DOHH2 (cell line): ENCODE data around the gene CSNK1A1.

Experiments
- H3F3A ChIP-seq: fragments of 200-600 bp; sonication (generic), shearing (Covaris generic); 2 replicates; pipeline ENCODE4 v1.6.0; 2016; ENCODE audit warnings: antibody characterized with exemption, mild to moderate bottlenecking; ENCODE audit not compliant: control insufficient read depth, insufficient read depth
- H3K27ac ChIP-seq: fragments of 200-600 bp; sonication (generic); 2 replicates; pipeline ENCODE4 v1.5.1; 2014; ENCODE audit warnings: low read depth, mild to moderate bottlenecking, low read length, moderate library complexity
- H3K27me3 ChIP-seq: fragments of 200-600 bp; sonication (generic); 2 replicates; pipeline ENCODE4 v1.6.1; 2014; ENCODE audit warnings: mild to moderate bottlenecking, low read length, mixed read lengths; ENCODE audit not compliant: control insufficient read depth
- H3K36me3 ChIP-seq: fragments of 200-600 bp; sonication (generic); 2 replicates; pipeline ENCODE4 v1.6.1; 2014; ENCODE audit warnings: mild to moderate bottlenecking, low read length, moderate library complexity, mixed read lengths; ENCODE audit not compliant: control insufficient read depth
- H3K4me1 ChIP-seq: fragments of 200-600 bp; sonication (generic); 2 replicates; pipeline ENCODE4 v1.6.1; 2014; ENCODE audit warnings: mild to moderate bottlenecking, low read length, mixed read lengths; ENCODE audit not compliant: control insufficient read depth
- H3K4me2 ChIP-seq: fragments of 200-600 bp; sonication (generic); 2 replicates; pipeline ENCODE4 v1.6.0; 2014; ENCODE audit warnings: mild to moderate bottlenecking, low read length, moderate library complexity
- H3K4me3 ChIP-seq: fragments of 200-600 bp; sonication (generic); 2 replicates; pipeline ENCODE4 v1.5.1; 2014; ENCODE audit warnings: mild to moderate bottlenecking, low read length, mixed read lengths
- H3K79me2 ChIP-seq: fragments of 200-600 bp; sonication (generic); 2 replicates; pipeline ENCODE4 v1.6.1; 2014; ENCODE audit warnings: mild to moderate bottlenecking, low read length, mixed read lengths; ENCODE audit not compliant: control insufficient read depth
- H3K9me2 ChIP-seq: fragments of 200-600 bp; sonication (generic); replicated peaks from 2 replicates; pipeline ENCODE4 v1.6.1; 2014; ENCODE audit warnings: mild to moderate bottlenecking, low read length, mixed read lengths; ENCODE audit not compliant: control insufficient read depth
- H3K9me3 ChIP-seq: fragments of 200-600 bp; sonication (generic); 2 replicates; pipeline ENCODE4 v1.6.1; 2014; ENCODE audit warnings: antibody characterized with exemption, low read length, mixed read lengths; ENCODE audit not compliant: control insufficient read depth, insufficient read depth
- H4K20me1 ChIP-seq: fragments of 200-600 bp; sonication (generic); 2 replicates; pipeline ENCODE4 v1.6.0; 2014; ENCODE audit warnings: low read depth, mild to moderate bottlenecking, antibody characterized with exemption, low read length, moderate library complexity; ENCODE audit not compliant: control insufficient read depth, insufficient read depth
- EZH2phosphoT487 ChIP-seq: fragments of 200-600 bp; sonication (generic); IDR thresholded peaks from 2 replicates; pipeline ENCODE4 v1.6.1; 2017; ENCODE audit warnings: borderline replicate concordance, mild to moderate bottlenecking, antibody characterized with exemption, low read length, moderate library complexity, mixed read lengths
- TF ChIP-seq, protein P1 (sequence below): fragments of 200-600 bp; sonication (generic); IDR thresholded peaks from one replicate; pipeline ENCODE4 v1.5.1; 2014; ENCODE audit warnings: antibody characterized with exemption, mild to moderate bottlenecking, low read depth, low read length; ENCODE audit not compliant: poor library complexity, severe bottlenecking

Gene CSNK1A1

GRCh38 chr5:149472399-149472798 is 78.8 kb downstream of the CSNK1A1 start:
- Histone ChIP-seq H3K9me2 (no peaks in the 10 kb centered on the region), H3K9me3 (no peaks in the 10 kb centered on the region), H3F3A (no peaks in the 10 kb centered on the region), H3K4me2 (no peak overlapping the region), H3K27me3 (no peaks in the 10 kb centered on the region), H3K79me2 (no peaks in the 10 kb centered on the region), H4K20me1 (no peaks in the 10 kb centered on the region), H3K36me3 (no peaks in the 10 kb centered on the region), H3K4me1 (no peaks in the 10 kb centered on the region), H3K27ac (no peak overlapping the region), H3K4me3 (no peak overlapping the region)
- TF ChIP-seq, protein P1, sequence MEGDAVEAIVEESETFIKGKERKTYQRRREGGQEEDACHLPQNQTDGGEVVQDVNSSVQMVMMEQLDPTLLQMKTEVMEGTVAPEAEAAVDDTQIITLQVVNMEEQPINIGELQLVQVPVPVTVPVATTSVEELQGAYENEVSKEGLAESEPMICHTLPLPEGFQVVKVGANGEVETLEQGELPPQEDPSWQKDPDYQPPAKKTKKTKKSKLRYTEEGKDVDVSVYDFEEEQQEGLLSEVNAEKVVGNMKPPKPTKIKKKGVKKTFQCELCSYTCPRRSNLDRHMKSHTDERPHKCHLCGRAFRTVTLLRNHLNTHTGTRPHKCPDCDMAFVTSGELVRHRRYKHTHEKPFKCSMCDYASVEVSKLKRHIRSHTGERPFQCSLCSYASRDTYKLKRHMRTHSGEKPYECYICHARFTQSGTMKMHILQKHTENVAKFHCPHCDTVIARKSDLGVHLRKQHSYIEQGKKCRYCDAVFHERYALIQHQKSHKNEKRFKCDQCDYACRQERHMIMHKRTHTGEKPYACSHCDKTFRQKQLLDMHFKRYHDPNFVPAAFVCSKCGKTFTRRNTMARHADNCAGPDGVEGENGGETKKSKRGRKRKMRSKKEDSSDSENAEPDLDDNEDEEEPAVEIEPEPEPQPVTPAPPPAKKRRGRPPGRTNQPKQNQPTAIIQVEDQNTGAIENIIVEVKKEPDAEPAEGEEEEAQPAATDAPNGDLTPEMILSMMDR, result no peak

DNA sequence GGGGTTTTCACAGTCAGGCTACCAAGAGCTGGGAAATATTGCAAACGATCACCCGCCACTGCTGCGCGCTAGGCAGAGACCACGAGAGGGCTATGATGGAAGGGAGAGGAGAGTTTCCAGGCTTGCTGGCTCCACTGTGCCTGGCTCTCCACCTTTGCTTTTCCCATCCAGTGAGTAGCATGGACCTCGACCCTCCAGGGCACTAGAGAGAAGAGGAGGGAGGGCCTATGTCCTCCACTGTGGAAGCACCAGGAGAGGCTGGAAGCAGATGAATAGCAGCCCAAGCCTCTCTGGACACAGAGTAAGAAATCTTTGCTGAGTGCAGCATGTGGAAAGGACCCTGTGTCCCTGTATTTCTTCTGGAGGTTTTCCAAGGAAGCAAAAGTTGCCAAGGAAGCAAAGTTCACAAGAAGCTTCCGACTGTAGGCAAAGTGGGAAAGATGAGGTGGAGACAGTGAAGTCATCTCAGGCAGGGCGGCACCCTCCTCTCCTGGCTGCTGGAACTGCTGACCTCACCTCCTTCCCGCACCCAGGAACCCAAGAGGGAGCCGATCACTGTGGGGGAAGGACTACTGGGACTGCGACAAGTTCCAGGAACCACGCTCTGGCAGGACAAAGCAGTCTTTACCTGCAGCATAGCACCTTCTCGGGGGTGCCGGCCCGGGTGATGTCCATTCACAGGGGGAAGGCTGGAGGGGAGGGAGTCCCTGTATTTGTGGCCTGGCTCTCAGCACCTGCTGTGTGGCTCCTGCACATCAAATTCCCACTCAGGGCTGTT is 79.6 kb downstream of the CSNK1A1 start:
- no peak overlapping the region for H3K4me2 ChIP-seq

DNA sequence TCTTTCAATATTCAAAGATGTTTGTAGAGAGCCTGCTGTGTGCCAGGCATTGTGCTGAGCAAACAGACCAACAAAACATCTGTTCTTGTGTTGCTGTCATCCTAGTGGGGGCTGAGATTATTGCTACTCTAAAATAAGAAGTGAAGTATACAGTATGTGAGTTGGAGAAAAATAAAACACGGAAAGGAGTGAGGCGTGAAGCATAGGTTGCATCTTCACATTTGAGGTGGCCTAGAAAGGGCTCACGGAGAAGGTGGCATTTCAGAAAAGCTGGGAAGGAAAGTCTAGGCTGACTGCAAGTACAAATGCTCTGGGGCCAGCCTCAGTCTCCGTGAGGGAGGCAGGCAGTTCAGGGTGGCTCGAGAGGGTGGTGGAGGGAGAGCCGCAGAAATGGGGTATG is 80.3 kb downstream of the CSNK1A1 start:
- TF ChIP-seq, protein P1, result no peak
- no peak for TF ChIP-seq EZH2phosphoT487
- Histone ChIP-seq H3K4me1 (no peaks in the 10 kb centered on the region), H4K20me1 (no peaks in the 10 kb centered on the region), H3K9me2 (no peaks in the 10 kb centered on the region), H3K27me3 (no peaks in the 10 kb centered on the region), H3K36me3 (no peaks in the 10 kb centered on the region), H3K27ac (no peak overlapping the region), H3K4me2 (no peak overlapping the region), H3K79me2 (no peaks in the 10 kb centered on the region), H3K4me3 (no peak overlapping the region), H3F3A (no peaks in the 10 kb centered on the region), H3K9me3 (no peaks in the 10 kb centered on the region)

More for the DNA sequence above, 79.6 kb downstream of the CSNK1A1 start:
- H3K9me3 ChIP-seq, result no peaks in the 10 kb centered on the region
- no peak overlapping the region for H3K27ac ChIP-seq
- no peaks in the 10 kb centered on the region for H3K4me1 ChIP-seq
- TF ChIP-seq, protein P1, result no peak
- no peak for TF ChIP-seq EZH2phosphoT487
- H3K4me3 ChIP-seq, result no peak overlapping the region
- no peaks in the 10 kb centered on the region for H3K79me2 ChIP-seq
- H3K27me3 ChIP-seq, result no peaks in the 10 kb centered on the region
- no peaks in the 10 kb centered on the region for H3K36me3 ChIP-seq
- no peaks in the 10 kb centered on the region for H3F3A ChIP-seq
- H4K20me1 ChIP-seq, result no peaks in the 10 kb centered on the region
- no peaks in the 10 kb centered on the region for H3K9me2 ChIP-seq
